OCI-LY1 (cell line): Measurements from ENCODE around the gene GNAI2.

Experiments used
- EZH2 ChIP-seq: fragments of 200-600 bp; sonication (generic), shearing (Covaris generic); IDR thresholded peaks from 2 replicates; pipeline ENCODE4 v1.8.0; 2017; ENCODE audit warnings: borderline replicate concordance, mixed run types, mild to moderate bottlenecking, antibody characterized with exemption, low read length, moderate library complexity, mixed read lengths
- TF ChIP-seq, protein P1 (sequence below): fragments of 200-600 bp; sonication (generic), shearing (Covaris generic); IDR thresholded peaks from 2 replicates; pipeline ENCODE4 v1.5.1; 2017; ENCODE audit warnings: mild to moderate bottlenecking, antibody characterized with exemption, low read length, moderate library complexity, mixed read lengths

DNA sequence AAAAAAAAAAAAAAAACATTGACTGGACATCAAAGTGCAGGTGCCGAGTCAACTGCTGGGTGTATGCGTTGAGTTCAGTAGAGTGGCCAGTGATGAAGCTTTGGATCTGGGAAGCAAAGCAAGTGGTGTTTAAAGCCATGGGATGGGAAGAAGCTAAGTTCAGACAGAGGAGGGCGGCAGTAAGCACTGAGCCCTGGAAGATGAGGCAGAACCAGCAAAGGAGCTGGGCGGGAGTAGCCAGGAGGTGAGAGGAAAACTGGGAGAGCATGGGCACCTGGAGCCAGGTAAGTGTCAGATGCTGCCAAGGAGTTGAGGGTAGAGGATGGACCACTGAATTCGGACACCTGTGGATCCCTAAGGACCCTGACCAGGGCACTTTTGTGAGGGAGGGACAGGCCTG is 11.4 kb upstream of the GNAI2 start:
- TF ChIP-seq, protein P1, sequence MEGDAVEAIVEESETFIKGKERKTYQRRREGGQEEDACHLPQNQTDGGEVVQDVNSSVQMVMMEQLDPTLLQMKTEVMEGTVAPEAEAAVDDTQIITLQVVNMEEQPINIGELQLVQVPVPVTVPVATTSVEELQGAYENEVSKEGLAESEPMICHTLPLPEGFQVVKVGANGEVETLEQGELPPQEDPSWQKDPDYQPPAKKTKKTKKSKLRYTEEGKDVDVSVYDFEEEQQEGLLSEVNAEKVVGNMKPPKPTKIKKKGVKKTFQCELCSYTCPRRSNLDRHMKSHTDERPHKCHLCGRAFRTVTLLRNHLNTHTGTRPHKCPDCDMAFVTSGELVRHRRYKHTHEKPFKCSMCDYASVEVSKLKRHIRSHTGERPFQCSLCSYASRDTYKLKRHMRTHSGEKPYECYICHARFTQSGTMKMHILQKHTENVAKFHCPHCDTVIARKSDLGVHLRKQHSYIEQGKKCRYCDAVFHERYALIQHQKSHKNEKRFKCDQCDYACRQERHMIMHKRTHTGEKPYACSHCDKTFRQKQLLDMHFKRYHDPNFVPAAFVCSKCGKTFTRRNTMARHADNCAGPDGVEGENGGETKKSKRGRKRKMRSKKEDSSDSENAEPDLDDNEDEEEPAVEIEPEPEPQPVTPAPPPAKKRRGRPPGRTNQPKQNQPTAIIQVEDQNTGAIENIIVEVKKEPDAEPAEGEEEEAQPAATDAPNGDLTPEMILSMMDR: no peak
- TF ChIP-seq EZH2: no peak
